Loucy (cell line): Measurements from ENCODE around the gene PDS5A.
"Not testable (repeated sequence)": the region's sequence is repeated elsewhere in the genome, so short reads cannot be mapped to it uniquely, and the experiment has no call there.

Experiments
- EZH2phosphoT487 ChIP-seq: fragments of 200-600 bp; IDR thresholded peaks from 2 replicates; pipeline ENCODE4 v1.6.1; 2018; ENCODE audit warnings: antibody characterized with exemption, mild to moderate bottlenecking, moderate library complexity, borderline replicate concordance
- TF ChIP-seq, protein P1 (sequence below): fragments of 200-600 bp; sonication (generic); conservative IDR thresholded peaks from 2 replicates; pipeline ENCODE4 v1.5.1; 2014; ENCODE audit warnings: mild to moderate bottlenecking, antibody characterized with exemption, low read length

DNA sequence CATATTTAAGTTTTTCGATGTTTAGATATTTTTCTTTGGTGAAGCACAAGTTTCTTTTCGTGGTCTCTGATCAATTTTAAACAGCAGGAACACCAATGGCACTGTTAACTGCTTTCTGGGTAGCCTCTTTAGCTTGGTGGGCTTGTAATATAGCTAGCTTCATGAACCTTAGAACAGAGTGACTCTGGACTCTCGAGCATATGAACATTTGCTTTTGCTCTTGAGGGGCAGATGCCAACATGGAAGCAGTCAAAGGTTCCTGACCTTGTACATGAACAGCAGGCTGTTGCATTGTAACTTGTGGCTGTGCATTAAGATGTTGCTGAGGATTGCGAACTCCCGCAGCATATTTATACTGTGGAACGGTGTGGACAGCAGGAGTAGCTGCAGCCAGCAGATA, 4.7 kb downstream of the PDS5A start:
- TF ChIP-seq, protein P1, sequence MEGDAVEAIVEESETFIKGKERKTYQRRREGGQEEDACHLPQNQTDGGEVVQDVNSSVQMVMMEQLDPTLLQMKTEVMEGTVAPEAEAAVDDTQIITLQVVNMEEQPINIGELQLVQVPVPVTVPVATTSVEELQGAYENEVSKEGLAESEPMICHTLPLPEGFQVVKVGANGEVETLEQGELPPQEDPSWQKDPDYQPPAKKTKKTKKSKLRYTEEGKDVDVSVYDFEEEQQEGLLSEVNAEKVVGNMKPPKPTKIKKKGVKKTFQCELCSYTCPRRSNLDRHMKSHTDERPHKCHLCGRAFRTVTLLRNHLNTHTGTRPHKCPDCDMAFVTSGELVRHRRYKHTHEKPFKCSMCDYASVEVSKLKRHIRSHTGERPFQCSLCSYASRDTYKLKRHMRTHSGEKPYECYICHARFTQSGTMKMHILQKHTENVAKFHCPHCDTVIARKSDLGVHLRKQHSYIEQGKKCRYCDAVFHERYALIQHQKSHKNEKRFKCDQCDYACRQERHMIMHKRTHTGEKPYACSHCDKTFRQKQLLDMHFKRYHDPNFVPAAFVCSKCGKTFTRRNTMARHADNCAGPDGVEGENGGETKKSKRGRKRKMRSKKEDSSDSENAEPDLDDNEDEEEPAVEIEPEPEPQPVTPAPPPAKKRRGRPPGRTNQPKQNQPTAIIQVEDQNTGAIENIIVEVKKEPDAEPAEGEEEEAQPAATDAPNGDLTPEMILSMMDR, result not testable (repeated sequence)
- not testable (repeated sequence) for TF ChIP-seq EZH2phosphoT487
